HepG2 (cell line): ENCODE results near the gene TNFAIP1. TPM values are rescaled to one million over a fixed set of nuclear protein-coding genes. Genes with fewer than 3 reads are reported as not detected.

Source experiments
- ARID3A ChIP-seq: IDR thresholded peaks from 2 replicates; pipeline ENCODE4 v1.6.1; 2012; ENCODE audit warnings: low read depth, low read length, improper control_type of control experiment
- ATF4 ChIP-seq, 2 experiments: fragments of 450-650 bp in 1 of 2; sonication (generic) in 1 of 2; formaldehyde crosslinking; IDR thresholded peaks; 2 replicates each; pipeline versions ENCODE4 v1.5.0 to v1.8.0; 2020 to 2022; ENCODE audit warnings: mild to moderate bottlenecking in 1 of 2, missing genetic modification reagents in 1 of 2
- CCAR2 ChIP-seq: fragments of 200-400 bp; formaldehyde crosslinking; optimal IDR thresholded peaks from 2 replicates; pipeline ENCODE3; 2018; ENCODE audit warnings: low read depth, mild to moderate bottlenecking, low read length, moderate library complexity
- HMG20A ChIP-seq: IDR thresholded peaks from 2 replicates; pipeline ENCODE4 v1.6.1; 2016; ENCODE audit warnings: borderline replicate concordance
- HNF1B ChIP-seq: sonication (generic); formaldehyde crosslinking; IDR thresholded peaks from 2 replicates; pipeline ENCODE4 v1.5.1; 2020; ENCODE audit warnings: mild to moderate bottlenecking, moderate library complexity, missing genetic modification reagents
- MAF1 ChIP-seq: sonication (generic); formaldehyde crosslinking; IDR thresholded peaks from 2 replicates; pipeline ENCODE4 v1.5.0; 2020; ENCODE audit warnings: missing genetic modification reagents, borderline replicate concordance
- MEF2D ChIP-seq: sonication (generic); formaldehyde crosslinking; IDR thresholded peaks from 2 replicates; pipeline ENCODE4 v1.5.1; 2020; ENCODE audit warnings: mild to moderate bottlenecking, missing genetic modification reagents
- MLXIP ChIP-seq: sonication (generic); formaldehyde crosslinking; IDR thresholded peaks from 2 replicates; pipeline ENCODE4 v1.9.0; 2021; ENCODE audit warnings: missing genetic modification reagents, borderline replicate concordance
- SIX4 ChIP-seq: sonication (generic); formaldehyde crosslinking; IDR thresholded peaks from 2 replicates; pipeline ENCODE4 v1.4.0; 2020; ENCODE audit warnings: missing genetic modification reagents
- TCF7L2 ChIP-seq: IDR thresholded peaks from 2 replicates; pipeline ENCODE4 v1.6.1; 2011; ENCODE audit warnings: mild to moderate bottlenecking, low read depth, low read length, moderate library complexity
- TEAD2 ChIP-seq: sonication (generic); formaldehyde crosslinking; IDR thresholded peaks from 2 replicates; pipeline ENCODE4 v1.9.0; 2021; ENCODE audit warnings: missing genetic modification reagents
- ZGPAT ChIP-seq: IDR thresholded peaks from 2 replicates; pipeline ENCODE4 v1.6.1; 2016; ENCODE audit warnings: mild to moderate bottlenecking
- ZIK1 ChIP-seq: sonication (generic); formaldehyde crosslinking; IDR thresholded peaks from 2 replicates; pipeline ENCODE4 v1.5.0; 2020; ENCODE audit warnings: mild to moderate bottlenecking, low read depth, missing genetic modification reagents, borderline replicate concordance
- ZNF543 ChIP-seq: sonication (generic); formaldehyde crosslinking; IDR thresholded peaks from 2 replicates; pipeline ENCODE4 v1.4.0; 2020; ENCODE audit warnings: mild to moderate bottlenecking, missing genetic modification reagents
- ZNF746 ChIP-seq: sonication (generic); formaldehyde crosslinking; IDR thresholded peaks from 2 replicates; pipeline ENCODE4 v1.8.0; 2022; ENCODE audit warnings: mild to moderate bottlenecking, missing genetic modification reagents
- ZNF775 ChIP-seq: sonication (generic); formaldehyde crosslinking; IDR thresholded peaks from 2 replicates; pipeline ENCODE4 v1.4.0; 2020; ENCODE audit warnings: missing genetic modification reagents, mild to moderate bottlenecking, moderate library complexity, borderline replicate concordance
- ZNF850 ChIP-seq: sonication (generic); formaldehyde crosslinking; conservative IDR thresholded peaks from 2 replicates; pipeline ENCODE4 v1.9.0; 2021; ENCODE audit warnings: mild to moderate bottlenecking, missing genetic modification reagents
- polyA plus RNA-seq, 8 experiments: library from polyadenylated mRNA; depleted of rRNA in 3 of 8; stranded (reverse) in 7 of 8; unstranded in 1 of 8; fragments of >200 nt; fragmentation: Illumina TruSeq in 4 of 8; extraction: Trizol in 4 of 8; gene quantifications; 2 replicates each; pipeline versions ENCODE4 v1.2.1 to v1.2.3, GENCODE V29; 2011 to 2016; ENCODE audit warnings: low read depth in 4 of 8, missing spikeins in 1 of 8, mixed read lengths in 1 of 8; ENCODE audit not compliant: insufficient read depth in 1 of 8
- total RNA-seq, 5 experiments: library from RNA; depleted of rRNA; stranded (reverse); fragments of >200 nt; fragmentation: Illumina TruSeq; extraction: Trizol; gene quantifications; 2 replicates each; pipeline ENCODE4 v1.2.3, GENCODE V29; 2016; ENCODE audit warnings: low read depth in 1 of 5
- TF ChIP-seq, protein P1 (sequence below): sonication (generic); formaldehyde crosslinking; conservative IDR thresholded peaks from 2 replicates; pipeline ENCODE4 v1.4.0; 2020; ENCODE audit warnings: missing genetic modification reagents

The TNFAIP1 gene
- total and polyA plus RNA-seq, 2 of the 13 experiments (the other 11 are each of a cell fraction or from before 2014, with no cell fraction given): 17.5 to 40.6 TPM

GRCh38 chr17:28318759-28319597, 16.6 kb upstream of the TNFAIP1 start, which contains the start of gene TMEM97 (continued):
- TF ChIP-seq MLXIP (CRISPR knock-in tag) (peak; percentile 75; the same call in 1 of the 2 replicates), ZNF775 (CRISPR knock-in tag) (no peak), ZNF543 (peak; percentile 83), ATF4 (CRISPR knock-in tag; IDR thresholded peaks at IDR 0.05) (peak in 1 of 2 experiments; percentile 36; a peak in 1 of 4 replicates), HMG20A (CRISPR knock-in tag) (no peak), ZNF850 (CRISPR knock-in tag) (no peak), ZIK1 (peak; percentile 62; the same call in 1 of the 2 replicates), TCF7L2 (no peak), TEAD2 (0 out of 2 replicates have a peak, but pooled peaks have one; percentile 37), MEF2D (peak; percentile 42; the same call in 1 of the 2 replicates), ARID3A (no peak), ZNF746 (CRISPR knock-in tag) (peak; percentile 53; the same call in 1 of the 2 replicates), ZGPAT (CRISPR knock-in tag) (peak; percentile 69), HNF1B (0 out of 2 replicates have a peak, but pooled peaks have one; percentile 1), SIX4 (CRISPR knock-in tag) (0 out of 2 replicates have a peak, but pooled peaks have one; percentile 10), CCAR2 (no peak), MAF1 (CRISPR knock-in tag) (peak; percentile 94)
- TF ChIP-seq, protein P1, sequence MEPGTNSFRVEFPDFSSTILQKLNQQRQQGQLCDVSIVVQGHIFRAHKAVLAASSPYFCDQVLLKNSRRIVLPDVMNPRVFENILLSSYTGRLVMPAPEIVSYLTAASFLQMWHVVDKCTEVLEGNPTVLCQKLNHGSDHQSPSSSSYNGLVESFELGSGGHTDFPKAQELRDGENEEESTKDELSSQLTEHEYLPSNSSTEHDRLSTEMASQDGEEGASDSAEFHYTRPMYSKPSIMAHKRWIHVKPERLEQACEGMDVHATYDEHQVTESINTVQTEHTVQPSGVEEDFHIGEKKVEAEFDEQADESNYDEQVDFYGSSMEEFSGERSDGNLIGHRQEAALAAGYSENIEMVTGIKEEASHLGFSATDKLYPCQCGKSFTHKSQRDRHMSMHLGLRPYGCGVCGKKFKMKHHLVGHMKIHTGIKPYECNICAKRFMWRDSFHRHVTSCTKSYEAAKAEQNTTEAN: peak; percentile 73; the same call in 1 of the 2 replicates
